ENCODE data around the gene DHX35.

The DHX35 gene

DNA sequence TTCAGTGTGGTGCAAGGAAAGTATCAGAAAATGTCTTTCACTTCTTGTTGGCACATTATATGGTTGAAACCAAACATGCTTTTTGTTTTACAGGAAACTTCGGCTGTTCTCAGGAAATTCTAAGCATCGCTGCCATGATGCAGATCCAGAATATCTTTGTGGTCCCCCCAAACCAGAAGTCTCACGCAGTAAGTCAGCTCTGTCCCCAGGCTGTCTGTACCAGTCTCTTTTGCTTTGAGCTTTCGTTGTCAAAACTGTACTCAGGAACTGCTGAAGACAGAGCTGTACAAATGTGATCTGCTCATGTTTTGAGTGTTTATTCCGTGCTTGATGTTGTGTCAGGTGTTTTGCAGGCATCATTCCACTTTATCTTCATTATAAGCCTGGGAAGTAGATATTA lies 59.6 kb downstream of the DHX35 start:
- DNase-seq (ENCODE audit: low read depth in 2 of 2): no peak

DNA sequence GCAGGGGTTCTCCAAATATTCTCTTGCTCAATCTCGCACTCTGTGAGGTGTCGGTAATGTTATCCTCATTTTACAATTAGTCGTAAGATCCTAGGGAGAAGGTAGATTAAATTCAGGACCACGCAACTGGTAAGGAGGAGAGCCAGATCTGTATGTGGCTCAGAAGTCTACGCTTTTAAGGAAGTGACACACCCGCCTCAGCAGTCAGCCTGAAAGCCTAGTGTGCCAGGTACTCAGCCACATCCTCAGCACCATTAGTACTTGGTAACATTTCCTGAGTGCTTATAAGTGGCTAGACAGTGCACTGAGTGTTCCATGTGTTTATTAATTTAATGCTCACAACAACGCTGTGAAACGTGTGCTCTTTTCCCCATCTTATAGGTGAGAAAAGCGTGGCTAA lies 63.7 kb downstream of the DHX35 start:
- no peak for DNase-seq (ENCODE audit: low read depth in 2 of 2)

DNA sequence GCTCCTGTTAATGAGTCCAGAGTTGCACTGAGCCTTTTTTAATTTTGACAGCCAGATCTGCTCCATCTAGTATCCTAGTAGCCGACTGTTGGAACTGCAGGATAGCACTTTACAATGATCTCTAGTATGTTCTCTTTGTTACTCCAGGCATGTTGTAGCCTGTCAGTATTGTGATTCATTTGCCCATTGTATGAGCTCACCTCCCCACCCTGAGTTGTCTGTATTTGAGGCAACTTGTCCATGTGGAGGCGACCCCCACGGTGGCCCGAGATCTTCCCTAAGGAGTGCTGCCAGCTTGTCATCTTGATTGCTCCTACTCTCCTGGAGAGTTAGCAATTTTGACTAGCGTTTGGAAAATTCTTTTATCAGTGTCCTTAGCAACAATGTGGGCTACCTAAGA lies 67.2 kb downstream of the DHX35 start:
- no peak for DNase-seq (ENCODE audit: low read depth in 2 of 2)

DNA sequence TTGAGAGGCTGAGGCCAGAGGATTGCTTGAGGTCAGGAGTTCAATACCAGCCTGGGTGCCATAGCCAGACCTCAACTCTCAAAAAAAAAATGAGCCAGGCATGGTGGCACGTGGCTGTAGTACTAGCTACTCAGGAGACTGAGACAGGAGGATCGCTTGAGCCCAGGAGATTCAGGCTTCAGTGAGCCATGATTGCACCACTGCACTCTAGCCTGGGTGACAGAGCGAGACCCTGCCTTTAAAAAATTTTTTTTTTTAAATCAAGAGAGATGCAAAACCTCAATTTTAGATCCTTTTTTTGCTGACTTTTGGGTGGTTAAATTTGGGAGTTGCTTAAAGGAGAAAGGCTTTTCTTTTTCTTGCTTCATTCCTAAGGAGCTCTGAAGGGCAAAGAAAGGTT lies 70.9 kb downstream of the DHX35 start:
- no peak for DNase-seq (ENCODE audit: low read depth in 2 of 2)

DNA sequence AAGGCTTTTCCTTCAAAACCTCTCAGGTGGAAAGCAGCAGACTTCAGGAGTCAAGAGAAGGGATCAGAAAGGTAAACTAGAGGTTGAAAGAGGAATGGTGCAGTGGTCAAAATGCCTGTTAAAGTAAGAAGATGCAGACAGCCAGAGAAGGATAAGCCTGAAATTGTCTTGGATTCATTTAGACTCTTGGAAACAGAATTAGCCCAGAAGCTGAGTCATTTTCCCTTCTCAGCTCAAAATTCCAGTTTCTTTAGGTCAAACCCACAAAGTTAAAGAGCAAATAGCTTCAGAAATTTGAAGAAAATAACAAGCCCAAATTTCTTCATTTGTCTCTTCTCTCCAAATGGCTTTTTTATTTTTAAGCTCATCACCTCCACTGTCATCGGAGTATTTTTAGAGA lies 73.9 kb downstream of the DHX35 start:
- DNase-seq (ENCODE audit: low read depth in 2 of 2): no peak

DNA sequence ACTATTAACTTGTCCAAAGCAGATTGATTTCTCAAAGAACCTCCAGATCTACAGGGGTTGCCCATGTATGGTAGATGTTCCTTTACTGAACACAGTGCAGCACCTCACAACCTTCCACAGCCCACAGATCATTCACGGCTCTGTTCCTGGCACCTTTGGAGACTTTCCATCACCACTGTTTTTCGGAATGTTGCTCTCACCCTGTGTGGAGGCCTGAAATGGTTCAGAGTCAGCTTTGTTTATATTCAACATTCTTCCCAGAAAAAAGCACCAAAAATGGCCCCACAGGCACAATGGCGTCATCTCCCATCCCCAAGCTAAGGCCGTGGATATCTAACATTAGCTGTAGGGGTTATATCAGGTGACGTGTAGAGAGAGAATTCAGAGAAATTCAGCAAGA lies 74.7 kb downstream of the DHX35 start:
- DNase-seq (ENCODE audit: low read depth in 2 of 2): no peak

DNA sequence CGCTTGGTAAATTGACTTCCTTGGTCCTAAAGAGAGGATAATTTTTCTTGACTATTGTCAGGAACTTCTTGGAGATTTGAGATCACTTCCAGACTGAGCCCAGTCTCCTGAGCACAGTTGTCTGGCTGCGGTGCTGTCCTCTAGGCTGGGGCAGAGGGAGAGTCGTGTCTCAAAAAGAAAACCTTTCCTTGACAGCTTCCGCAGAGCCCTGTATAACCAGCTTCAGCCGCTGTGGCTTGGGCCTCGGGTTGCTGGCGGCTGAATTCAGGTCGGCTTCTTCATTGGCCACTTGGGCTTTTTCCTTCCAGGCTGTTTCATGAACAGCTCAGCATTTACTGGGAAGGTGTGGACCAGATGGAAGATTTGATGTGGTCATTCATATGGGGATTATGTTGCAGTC lies 75.9 kb downstream of the DHX35 start:
- no peak for DNase-seq (ENCODE audit: low read depth in 2 of 2)

DNA sequence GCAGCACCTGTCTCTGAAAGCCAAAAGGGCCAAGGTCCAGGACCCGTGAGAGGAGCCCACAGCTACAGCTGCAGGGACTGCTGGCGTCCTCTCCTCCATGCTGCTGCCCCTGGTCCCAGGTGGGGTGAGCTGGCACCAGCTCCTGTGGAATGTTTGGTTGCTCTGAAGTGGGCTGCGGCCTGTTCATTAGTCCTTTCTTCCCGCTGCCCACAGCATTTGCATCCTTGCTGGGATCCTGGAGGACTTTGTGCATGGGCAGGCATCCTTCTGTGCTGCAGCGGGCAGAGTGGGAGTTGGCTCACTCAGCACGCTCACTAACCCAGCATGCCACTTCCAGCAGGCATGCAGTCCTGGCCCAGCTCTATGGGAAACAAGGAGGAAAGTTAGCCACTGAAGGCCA lies 76.4 kb downstream of the DHX35 start:
- no peak for DNase-seq (ENCODE audit: low read depth in 2 of 2)

DNA sequence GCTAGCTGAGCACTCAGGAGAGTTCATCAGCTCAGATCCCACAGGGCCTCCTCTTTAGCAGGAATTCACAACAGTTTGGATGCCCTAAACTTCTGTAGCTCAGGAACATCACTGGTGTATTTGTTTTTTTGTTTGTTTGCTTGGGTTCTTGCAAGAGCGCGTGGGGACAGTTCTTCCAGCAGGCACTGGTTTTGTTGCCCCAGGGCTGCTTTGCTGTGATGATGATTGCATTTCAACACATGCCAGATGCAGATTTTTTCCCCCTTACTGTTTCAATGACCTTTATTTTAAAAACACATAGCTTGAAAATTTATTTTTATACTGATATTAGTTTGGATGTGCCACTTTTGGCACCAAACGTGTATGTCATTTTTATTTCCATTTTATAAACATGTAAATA lies 77.1 kb downstream of the DHX35 start:
- no peak for DNase-seq (ENCODE audit: low read depth in 2 of 2)

DNA sequence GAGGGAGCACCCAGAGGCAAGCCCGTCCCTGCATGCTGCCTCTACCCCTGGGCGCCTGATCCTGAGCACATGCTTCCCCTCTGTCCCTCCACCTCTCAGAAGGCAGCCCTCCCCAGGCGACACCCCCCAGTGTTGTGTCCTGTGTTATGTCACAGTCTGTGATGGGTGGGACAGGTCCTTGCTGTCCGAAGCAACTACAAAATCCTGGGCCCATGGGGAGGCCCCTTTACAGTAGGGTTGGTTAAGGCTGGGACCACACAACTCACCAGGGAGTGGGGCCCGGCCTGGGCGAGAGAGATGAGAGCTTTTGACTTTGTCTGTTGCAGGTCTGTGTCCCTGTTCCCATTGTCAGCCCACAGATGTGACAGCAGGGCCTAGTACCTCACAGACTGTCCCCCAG lies 78.0 kb downstream of the DHX35 start:
- DNase-seq (ENCODE audit: low read depth in 2 of 2): no peak

DNA sequence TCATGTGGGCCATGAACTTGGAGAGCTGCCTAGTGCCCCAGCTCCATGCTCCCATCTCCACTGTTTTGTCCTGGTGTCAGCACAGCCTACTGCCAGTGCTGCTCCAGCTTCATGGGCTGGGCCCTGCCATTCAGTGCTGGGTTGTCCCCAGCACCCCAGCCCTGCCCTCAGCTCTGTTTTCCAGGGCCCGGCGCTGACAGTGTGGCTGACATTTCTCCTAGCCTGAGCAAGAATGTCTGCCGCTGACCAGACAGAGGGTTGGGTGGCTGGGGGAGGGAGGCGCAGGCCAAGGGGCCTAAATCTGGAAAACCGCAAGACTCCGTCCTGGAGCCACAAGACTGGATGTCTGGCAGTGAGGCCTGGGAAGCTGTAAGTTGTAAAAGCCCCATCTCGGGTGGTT lies 78.9 kb downstream of the DHX35 start:
- no peak for DNase-seq (ENCODE audit: low read depth in 2 of 2)

DNA sequence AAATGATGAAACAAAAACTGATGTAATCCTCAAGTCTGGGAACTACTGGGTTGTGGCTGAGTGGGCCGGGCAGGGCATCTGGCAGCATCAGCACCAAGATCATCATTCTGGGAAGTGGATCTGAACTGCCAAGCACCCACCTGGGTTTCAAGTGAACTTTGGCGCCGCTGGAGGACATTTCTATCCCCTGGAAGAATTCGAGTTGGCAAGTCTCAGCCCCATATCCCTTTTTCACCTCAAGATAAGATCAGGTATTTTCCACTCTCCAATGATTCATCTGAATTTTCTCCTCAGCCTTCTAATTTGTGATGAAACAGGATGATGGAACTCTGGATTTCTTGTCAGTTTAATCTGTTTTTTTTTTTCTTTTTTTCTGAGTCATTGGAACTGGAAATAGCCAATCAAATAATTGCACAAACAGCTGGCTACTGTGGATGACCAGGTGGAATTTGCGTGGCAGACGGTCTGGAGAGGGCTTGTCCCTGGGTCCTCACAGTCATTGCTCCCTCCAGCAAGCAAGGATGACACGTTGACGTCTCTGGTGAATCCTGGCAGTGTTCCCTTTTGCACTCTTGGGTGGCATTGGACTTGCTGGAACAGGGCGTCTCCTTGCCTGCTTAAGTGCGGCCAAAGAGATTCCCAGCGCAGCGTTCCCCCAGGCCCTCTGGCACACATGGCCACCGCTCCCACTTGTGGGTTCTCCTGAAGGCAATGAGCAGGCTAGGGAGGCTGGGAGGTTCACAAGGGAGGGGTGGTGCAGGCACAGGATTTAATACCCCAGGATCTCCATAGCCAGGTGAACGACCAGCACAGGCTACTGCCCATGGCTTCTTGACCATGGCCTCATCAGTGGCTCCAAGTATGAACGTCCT lies 80.4 kb downstream of the DHX35 start:
- no peak for DNase-seq (ENCODE audit: low read depth in 2 of 2)

DNA sequence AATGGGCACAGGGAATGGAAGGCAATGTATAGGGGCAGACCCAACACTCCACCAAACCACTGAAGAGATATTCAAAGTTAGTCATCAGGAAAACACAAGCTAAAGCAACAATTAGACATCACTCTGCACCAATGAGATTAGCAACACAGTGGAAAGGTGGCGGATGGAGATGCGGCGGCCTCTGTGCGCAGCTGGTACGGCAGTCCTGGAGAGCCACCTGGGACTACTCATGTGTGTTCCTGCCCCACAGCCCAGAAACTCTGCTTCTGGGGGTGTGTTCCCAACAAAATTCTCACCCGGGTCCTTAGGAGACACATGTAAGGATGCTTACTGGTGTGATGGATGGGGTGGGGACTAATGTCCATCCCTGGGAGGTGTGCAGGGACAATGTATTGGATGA lies 82.4 kb downstream of the DHX35 start:
- DNase-seq (ENCODE audit: low read depth in 2 of 2): no peak

DNA sequence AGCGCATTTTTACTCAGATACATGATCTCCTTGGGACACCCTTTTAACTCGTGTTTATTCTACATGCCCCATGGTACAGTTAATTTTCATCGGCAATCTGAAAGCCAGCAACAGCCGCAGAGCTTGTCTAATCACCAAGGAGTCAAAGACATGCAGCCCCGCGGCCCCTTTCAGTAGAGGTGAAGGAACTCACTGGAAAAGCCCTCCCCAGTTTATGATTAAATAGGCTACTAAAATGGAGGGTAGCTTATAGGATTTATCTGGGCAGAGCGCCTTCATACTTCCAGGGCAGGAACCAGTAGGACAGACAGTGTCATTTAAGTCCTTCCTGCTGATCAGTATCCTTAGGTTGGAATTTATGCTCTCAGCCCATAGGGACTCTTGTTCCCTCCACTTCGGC lies 83.5 kb downstream of the DHX35 start:
- no peak for DNase-seq (ENCODE audit: low read depth in 2 of 2)

DNA sequence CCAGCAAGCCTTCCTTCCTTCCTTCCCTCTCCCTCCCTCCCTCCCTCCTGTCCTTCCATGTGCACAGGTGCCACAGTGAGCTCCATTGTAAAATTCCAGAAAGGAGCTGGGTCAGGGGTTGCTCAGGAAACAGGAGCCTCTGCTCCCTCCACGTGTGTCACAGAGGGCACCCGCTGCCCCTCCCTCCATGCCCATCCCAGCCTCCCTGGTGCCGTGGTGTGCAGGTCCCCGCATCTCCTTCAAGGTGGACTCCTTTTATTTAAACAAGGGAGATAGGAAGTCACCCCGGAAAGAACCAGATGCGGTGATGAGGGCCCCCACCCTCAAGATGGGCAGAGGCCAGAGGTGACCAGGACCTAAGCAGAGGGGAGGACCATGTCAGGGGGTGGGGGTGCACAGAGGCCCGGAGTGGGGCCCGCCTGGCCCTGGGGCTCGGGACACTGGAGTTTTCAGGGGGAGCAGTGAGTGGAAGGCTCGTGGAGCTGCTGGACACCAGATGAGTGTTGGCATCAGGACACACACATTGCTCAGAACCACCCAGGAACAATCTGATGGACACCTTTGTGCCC lies 85.4 kb downstream of the DHX35 start:
- DNase-seq (ENCODE audit: low read depth in 2 of 2): no peak

DNA sequence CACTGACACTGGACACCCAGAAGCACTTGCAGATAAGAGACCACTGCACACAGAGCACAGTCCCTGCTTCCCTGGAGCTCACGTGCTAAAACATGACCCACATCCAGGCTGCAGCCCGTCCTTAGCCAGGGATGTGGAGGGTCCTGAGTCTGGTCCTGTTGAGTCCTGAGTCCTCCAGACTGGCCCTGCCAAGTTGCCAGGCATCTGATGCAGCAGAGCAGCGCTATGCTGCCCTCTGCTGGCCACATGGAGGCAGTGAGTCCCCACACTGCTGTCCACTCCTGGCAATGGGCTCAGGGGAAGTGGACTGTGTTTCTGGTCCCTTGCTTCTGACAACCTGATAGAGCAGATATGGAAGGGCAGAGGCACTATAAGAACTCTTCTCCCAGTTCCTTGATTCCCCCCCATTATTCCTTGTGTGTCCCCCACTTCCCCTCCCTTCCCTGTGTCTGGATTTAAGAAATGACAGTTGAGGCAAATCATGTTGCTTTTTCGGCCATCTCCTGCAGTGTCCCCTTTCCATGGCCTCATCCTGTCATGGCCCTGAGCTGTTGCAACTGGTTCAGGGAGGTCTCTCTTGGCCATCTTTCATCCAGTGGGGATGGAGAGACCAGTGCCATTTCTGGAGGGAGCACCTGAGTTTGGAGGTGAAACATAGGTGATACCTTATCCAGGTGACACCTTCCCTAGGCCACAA lies 86.0 kb downstream of the DHX35 start:
- peak in 1 of 2 experiments; percentile 28 for DNase-seq (ENCODE audit: low read depth in 2 of 2)

DNA sequence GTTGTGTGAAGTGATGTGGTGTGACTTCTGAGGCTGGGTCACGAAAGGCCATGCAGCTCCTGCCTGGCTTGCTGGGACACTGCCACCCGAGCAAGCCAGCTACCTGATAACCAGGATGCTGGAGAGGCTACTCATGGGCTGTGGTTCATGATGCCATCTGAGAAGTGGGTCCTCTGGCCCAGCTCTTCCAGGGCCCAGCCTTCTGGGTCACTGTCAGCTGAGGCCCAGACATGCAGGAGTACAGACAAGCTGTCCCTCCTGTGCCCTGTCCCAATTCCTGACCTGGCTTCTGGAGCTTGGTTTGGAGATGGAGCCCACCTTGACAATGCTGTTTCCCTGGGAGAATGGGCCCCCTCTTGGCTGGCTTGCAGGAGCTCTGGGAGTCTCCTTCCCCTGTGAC lies 87.0 kb downstream of the DHX35 start:
- no peak for DNase-seq (ENCODE audit: low read depth in 2 of 2)

DNA sequence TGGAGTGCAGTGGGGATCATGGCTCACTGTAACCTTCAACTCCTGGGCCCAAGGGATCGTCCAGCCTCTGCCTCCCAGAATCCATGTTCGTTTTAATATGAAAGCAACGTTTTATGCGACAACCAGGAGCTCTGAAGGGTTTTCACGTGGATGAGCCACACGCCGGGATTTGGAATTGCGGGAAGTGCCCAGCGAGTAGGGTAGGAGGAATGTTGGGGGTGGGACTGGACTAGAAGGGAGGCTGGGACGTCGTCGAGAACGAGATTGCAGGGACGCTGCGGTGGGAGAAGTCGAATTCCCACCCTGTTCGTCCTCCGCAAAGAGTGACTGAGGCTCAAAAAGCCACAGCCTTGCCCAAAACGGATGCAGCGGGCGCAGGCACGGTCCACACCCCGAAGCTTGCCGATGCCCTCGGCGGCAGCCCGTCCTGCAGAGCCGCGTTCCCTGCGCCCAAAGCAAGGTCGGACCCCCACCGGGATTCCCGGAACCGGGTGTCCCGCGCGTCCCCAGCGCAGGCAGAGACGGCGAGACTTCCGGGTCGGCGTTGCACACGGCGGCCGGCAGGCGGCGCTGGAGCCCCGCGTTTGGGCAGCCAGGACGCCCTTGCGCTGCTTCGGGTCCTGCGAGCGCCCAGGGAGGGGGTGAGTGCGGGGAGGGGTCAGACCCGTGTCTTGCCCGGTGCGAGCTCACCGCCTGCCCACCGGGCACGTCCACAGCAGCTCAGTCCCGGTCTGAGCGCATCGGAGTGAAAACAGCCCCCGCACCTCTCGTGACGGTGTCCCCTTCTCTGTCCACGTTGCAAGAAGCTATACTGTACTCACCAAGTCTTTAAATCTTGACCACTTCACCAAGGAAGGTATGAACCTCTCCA lies 87.8 kb downstream of the DHX35 start:
- peak in 1 of 2 experiments; percentile 33 for DNase-seq (ENCODE audit: low read depth in 2 of 2)

DNA sequence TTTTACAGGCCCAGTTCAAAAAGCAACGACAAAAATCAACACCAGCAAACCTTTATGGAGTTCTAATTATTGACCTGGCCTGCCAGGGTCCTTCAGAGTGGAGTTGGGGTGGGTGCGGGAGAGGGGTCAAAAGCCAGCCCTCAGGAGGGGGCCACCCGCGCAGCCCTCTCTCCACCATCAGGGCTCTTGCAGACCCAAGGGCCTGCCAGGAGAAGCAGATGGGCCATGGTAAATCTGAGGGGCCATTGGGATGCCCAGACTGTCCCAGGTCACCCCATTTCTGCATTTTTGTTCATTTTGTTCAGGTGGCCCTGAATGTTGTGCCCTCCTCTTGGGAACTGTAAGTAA lies 88.4 kb downstream of the DHX35 start:
- no peak for DNase-seq (ENCODE audit: low read depth in 2 of 2)

DNA sequence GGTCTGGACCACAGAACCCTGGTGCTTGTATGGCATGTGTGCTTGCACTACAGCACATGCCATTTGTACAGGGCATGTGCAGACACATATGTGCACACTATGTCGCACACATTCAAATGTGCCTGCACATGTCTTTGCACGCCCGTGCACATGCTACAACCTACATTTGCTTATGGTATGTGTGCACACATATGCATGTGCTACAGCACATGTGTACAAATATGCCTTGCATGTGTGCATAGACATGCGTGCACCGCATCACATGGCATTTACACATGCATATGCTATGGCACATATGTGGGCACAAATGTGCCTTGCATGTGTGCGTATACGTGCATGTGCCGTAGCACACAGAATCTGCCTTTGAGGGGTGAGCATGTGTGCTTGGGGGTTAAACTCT lies 90.5 kb downstream of the DHX35 start:
- DNase-seq (ENCODE audit: low read depth in 2 of 2): no peak

DNA sequence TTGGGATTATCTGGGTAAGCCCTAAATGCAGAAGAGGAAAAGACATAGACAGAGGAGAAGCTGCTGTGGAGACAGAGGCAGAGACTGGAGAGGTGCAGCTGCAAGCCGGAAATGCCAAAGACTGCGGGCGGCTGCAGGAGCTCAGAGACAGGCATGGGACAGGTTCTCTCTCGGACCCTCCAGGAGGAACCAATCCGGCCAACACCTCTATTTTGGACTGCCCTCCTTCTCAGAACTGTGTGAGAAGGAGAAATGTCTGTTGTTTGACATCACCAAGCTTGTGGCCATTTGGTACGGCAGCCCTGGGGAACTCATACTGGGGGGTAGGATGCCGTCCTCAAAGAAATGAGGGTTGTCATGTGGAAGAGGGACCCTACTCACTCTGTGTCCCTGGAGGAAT lies 95.0 kb downstream of the DHX35 start:
- no peak for DNase-seq (ENCODE audit: low read depth in 2 of 2)

DNA sequence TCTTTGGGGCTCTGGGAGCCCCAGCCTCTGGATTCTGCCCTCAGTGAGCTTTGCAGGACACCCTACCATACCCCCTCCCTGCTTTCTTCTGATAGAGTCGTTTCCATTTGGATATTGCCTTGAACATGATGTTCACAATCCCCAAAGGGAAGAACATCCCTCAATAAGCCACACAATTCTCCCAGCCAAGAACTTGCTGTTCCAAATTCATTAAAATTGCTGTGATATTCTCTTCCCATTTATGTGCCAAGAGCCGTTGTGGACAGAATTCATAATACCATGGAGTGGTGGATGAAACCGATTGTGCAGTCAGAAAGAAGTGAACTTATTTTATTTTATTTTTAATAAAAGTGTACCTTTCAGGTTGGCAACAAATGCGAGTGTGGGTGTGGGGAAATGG lies 95.8 kb downstream of the DHX35 start:
- no peak for DNase-seq (ENCODE audit: low read depth in 2 of 2)

Data from fibroblast of skin of left biceps (primary cell).